Measurements from ENCODE around the gene SNRNP48.

SNRNP48 gene

DNA sequence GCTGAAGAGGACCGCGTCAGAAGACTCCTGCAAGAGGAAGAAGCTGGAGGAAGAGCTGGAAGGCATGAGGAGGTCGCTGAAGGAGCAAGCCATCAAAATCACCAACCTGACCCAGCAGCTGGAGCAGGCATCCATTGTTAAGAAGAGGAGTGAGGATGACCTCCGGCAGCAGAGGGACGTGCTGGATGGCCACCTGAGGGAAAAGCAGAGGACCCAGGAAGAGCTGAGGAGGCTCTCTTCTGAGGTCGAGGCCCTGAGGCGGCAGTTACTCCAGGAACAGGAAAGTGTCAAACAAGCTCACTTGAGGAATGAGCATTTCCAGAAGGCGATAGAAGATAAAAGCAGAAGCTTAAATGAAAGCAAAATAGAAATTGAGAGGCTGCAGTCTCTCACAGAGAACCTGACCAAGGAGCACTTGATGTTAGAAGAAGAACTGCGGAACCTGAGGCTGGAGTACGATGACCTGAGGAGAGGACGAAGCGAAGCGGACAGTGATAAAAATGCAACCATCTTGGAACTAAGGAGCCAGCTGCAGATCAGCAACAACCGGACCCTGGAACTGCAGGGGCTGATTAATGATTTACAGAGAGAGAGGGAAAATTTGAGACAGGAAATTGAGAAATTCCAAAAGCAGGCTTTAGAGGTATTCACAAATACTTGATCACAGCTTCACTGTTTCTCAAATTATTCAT, 8.9 kb upstream of the SNRNP48 start:
- peaks cover 97% of the 10 kb centered on the region for H3K36me3 ChIP-seq (ENCODE audit: low read depth)
- H3K27ac ChIP-seq (ENCODE audit: poor library complexity, severe bottlenecking), result peak overlapping the region; percentile 11
- ATAC-seq (ENCODE audit: low read depth) (no peak), DNase-seq (ENCODE audit: low spot score) (no peak)
- no peaks in the 10 kb centered on the region for H3K4me1 ChIP-seq (ENCODE audit: insufficient read depth, poor library complexity, severe bottlenecking)
- H3K27me3 ChIP-seq (ENCODE audit: insufficient read depth, poor library complexity, severe bottlenecking), result no peaks in the 10 kb centered on the region
- no peak for TF ChIP-seq CTCF (IDR thresholded peaks at IDR 0.05; ENCODE audit: poor library complexity, severe bottlenecking)
- no peaks in the 10 kb centered on the region for H3K9me3 ChIP-seq (ENCODE audit: severe bottlenecking)
- no peak overlapping the region for H3K4me3 ChIP-seq (ENCODE audit: severe bottlenecking)

- no peak overlapping the region for H3K4me3 ChIP-seq (ENCODE audit: severe bottlenecking)
- no peak overlapping the region for H3K27ac ChIP-seq (ENCODE audit: poor library complexity, severe bottlenecking)
- TF ChIP-seq CTCF (IDR thresholded peaks at IDR 0.05; ENCODE audit: poor library complexity, severe bottlenecking), result no peak
- DNase-seq (ENCODE audit: low spot score), result no peak
- no peaks in the 10 kb centered on the region for H3K9me3 ChIP-seq (ENCODE audit: severe bottlenecking)
- H3K27me3 ChIP-seq (ENCODE audit: insufficient read depth, poor library complexity, severe bottlenecking), result no peaks in the 10 kb centered on the region
- peaks cover 23% of the 10 kb centered on the region for H3K4me1 ChIP-seq (ENCODE audit: insufficient read depth, poor library complexity, severe bottlenecking)
- no peak for ATAC-seq (ENCODE audit: low read depth)
- peaks cover 61% of the 10 kb centered on the region for H3K36me3 ChIP-seq (ENCODE audit: low read depth)
Observed at GRCh38 chr6:7585287-7585930, 4.6 kb upstream of the SNRNP48 start.

GRCh38 chr6:7587631-7588100, 2.3 kb upstream of the SNRNP48 start:
- Histone ChIP-seq H3K4me3 (ENCODE audit: severe bottlenecking) (no peak overlapping the region), H3K27me3 (ENCODE audit: insufficient read depth, poor library complexity, severe bottlenecking) (no peaks in the 10 kb centered on the region), H3K4me1 (ENCODE audit: insufficient read depth, poor library complexity, severe bottlenecking) (peaks cover 30% of the 10 kb centered on the region), H3K36me3 (ENCODE audit: low read depth) (peaks cover 40% of the 10 kb centered on the region), H3K9me3 (ENCODE audit: severe bottlenecking) (no peaks in the 10 kb centered on the region), H3K27ac (ENCODE audit: poor library complexity, severe bottlenecking) (peak overlapping the region; percentile 42)
- peak; percentile 44 for ATAC-seq (ENCODE audit: low read depth)
- DNase-seq (ENCODE audit: low spot score), result no peak
- TF ChIP-seq CTCF (IDR thresholded peaks at IDR 0.05; ENCODE audit: poor library complexity, severe bottlenecking), result no peak

- TF ChIP-seq CTCF (IDR thresholded peaks at IDR 0.05; ENCODE audit: poor library complexity, severe bottlenecking), result no peak
Observed at GRCh38 chr6:7588506-7588905, 1.5 kb upstream of the SNRNP48 start.

GRCh38 chr6:7589221-7589620, 777 bp upstream of the SNRNP48 start:
- H3K36me3 ChIP-seq (ENCODE audit: low read depth), result peaks cover 33% of the 10 kb centered on the region
- no peak for DNase-seq (ENCODE audit: low spot score)
- peak overlapping the region; percentile 37 for H3K27ac ChIP-seq (ENCODE audit: poor library complexity, severe bottlenecking)
- H3K4me3 ChIP-seq (ENCODE audit: severe bottlenecking), result no peak overlapping the region
- peaks cover 30% of the 10 kb centered on the region for H3K4me1 ChIP-seq (ENCODE audit: insufficient read depth, poor library complexity, severe bottlenecking)
- H3K9me3 ChIP-seq (ENCODE audit: severe bottlenecking), result no peaks in the 10 kb centered on the region
- no peaks in the 10 kb centered on the region for H3K27me3 ChIP-seq (ENCODE audit: insufficient read depth, poor library complexity, severe bottlenecking)
- TF ChIP-seq CTCF (IDR thresholded peaks at IDR 0.05; ENCODE audit: poor library complexity, severe bottlenecking), result no peak
- no peak for ATAC-seq (ENCODE audit: low read depth)

More at GRCh38 chr6:7588506-7588905, 1.5 kb upstream of the SNRNP48 start:
- Histone ChIP-seq H3K27ac (ENCODE audit: poor library complexity, severe bottlenecking) (peak overlapping the region; percentile 37), H3K4me1 (ENCODE audit: insufficient read depth, poor library complexity, severe bottlenecking) (peaks cover 30% of the 10 kb centered on the region), H3K36me3 (ENCODE audit: low read depth) (peaks cover 33% of the 10 kb centered on the region), H3K27me3 (ENCODE audit: insufficient read depth, poor library complexity, severe bottlenecking) (no peaks in the 10 kb centered on the region), H3K9me3 (ENCODE audit: severe bottlenecking) (no peaks in the 10 kb centered on the region), H3K4me3 (ENCODE audit: severe bottlenecking) (no peak overlapping the region)
- ATAC-seq (ENCODE audit: low read depth) (no peak), DNase-seq (ENCODE audit: low spot score) (no peak)
